ENCODE data around the gene ASIC2.

The ASIC2 gene

GRCh38 chr17:33290253-33290652, 2.8 kb downstream of the ASIC2 start:
- no peak for DNase-seq (ENCODE audit: extremely low read depth in 1 of 2, low read depth in 1 of 2)

GRCh38 chr17:33288954-33289353, 4.1 kb downstream of the ASIC2 start:
- no peak for DNase-seq (ENCODE audit: extremely low read depth in 1 of 2, low read depth in 1 of 2)

GRCh38 chr17:33287096-33287725, 5.9 kb downstream of the ASIC2 start:
- no peak for DNase-seq (ENCODE audit: extremely low read depth in 1 of 2, low read depth in 1 of 2)

GRCh38 chr17:33285413-33285812, 7.7 kb downstream of the ASIC2 start:
- DNase-seq (ENCODE audit: extremely low read depth in 1 of 2, low read depth in 1 of 2): no peak

- DNase-seq (ENCODE audit: extremely low read depth in 1 of 2, low read depth in 1 of 2): no peak
These were observed 9.1 kb downstream of the ASIC2 start for GRCh38 chr17:33284022-33284421.

- no peak for DNase-seq (ENCODE audit: extremely low read depth in 1 of 2, low read depth in 1 of 2)
These were observed 12.7 kb downstream of the ASIC2 start for GRCh38 chr17:33280162-33280943.

GRCh38 chr17:33277436-33278100, 15.5 kb downstream of the ASIC2 start:
- DNase-seq (ENCODE audit: extremely low read depth in 1 of 2, low read depth in 1 of 2): no peak

GRCh38 chr17:33273743-33274410, 19.2 kb downstream of the ASIC2 start:
- no peak for DNase-seq (ENCODE audit: extremely low read depth in 1 of 2, low read depth in 1 of 2)

GRCh38 chr17:33273271-33273670, 19.8 kb downstream of the ASIC2 start:
- DNase-seq (ENCODE audit: extremely low read depth in 1 of 2, low read depth in 1 of 2): no peak

GRCh38 chr17:33272438-33272837, 20.7 kb downstream of the ASIC2 start:
- no peak for DNase-seq (ENCODE audit: extremely low read depth in 1 of 2, low read depth in 1 of 2)

GRCh38 chr17:33269337-33270060, 23.6 kb downstream of the ASIC2 start:
- no peak for DNase-seq (ENCODE audit: extremely low read depth in 1 of 2, low read depth in 1 of 2)

GRCh38 chr17:33267851-33268548, 25.1 kb downstream of the ASIC2 start:
- DNase-seq (ENCODE audit: extremely low read depth in 1 of 2, low read depth in 1 of 2): no peak

- DNase-seq (ENCODE audit: extremely low read depth in 1 of 2, low read depth in 1 of 2): no peak
These were observed 25.8 kb downstream of the ASIC2 start for GRCh38 chr17:33267271-33267790.

GRCh38 chr17:33266611-33267010, 26.5 kb downstream of the ASIC2 start:
- DNase-seq (ENCODE audit: extremely low read depth in 1 of 2, low read depth in 1 of 2): no peak

- DNase-seq (ENCODE audit: extremely low read depth in 1 of 2, low read depth in 1 of 2): no peak
These were observed 27.0 kb downstream of the ASIC2 start for GRCh38 chr17:33266116-33266515.

GRCh38 chr17:33263396-33263795, 29.7 kb downstream of the ASIC2 start:
- no peak for DNase-seq (ENCODE audit: extremely low read depth in 1 of 2, low read depth in 1 of 2)

- DNase-seq (ENCODE audit: extremely low read depth in 1 of 2, low read depth in 1 of 2): no peak
These were observed 30.6 kb downstream of the ASIC2 start for GRCh38 chr17:33262266-33263123.

- no peak for DNase-seq (ENCODE audit: extremely low read depth in 1 of 2, low read depth in 1 of 2)
These were observed 31.3 kb downstream of the ASIC2 start for GRCh38 chr17:33261820-33262219.

- no peak for DNase-seq (ENCODE audit: extremely low read depth in 1 of 2, low read depth in 1 of 2)
These were observed 32.5 kb downstream of the ASIC2 start for GRCh38 chr17:33260638-33261037.

Measured in stimulated activated CD8-positive, alpha-beta memory T cell treated with anti-CD3 and anti-CD28 coated beads, Interleukin-7, amount 100 ng/mL, for 48 hours (primary cell).